Mucosa of descending colon (tissue), 3 donors: Measurements from ENCODE around the gene ASB7. TPM values are rescaled to one million over a fixed set of nuclear protein-coding genes. Genes with fewer than 3 reads are reported as not detected.

Experiments used
- ATAC-seq: fragments of 200-7000 bp; cut with Tn5 transposase; one replicate; pipeline ENCODE4 v1.9.1; 2020; ENCODE audit warnings: mild to moderate bottlenecking, moderate library complexity
- DNase-seq, 3 donors: peaks; one replicate each; pipeline ENCODE4 v3.0.0-alpha.2; 2020
- H3K36me3 ChIP-seq: fragments of 200-600 bp; one replicate; pipeline ENCODE4 v1.8.0; 2021; ENCODE audit warnings: low read depth, mild to moderate bottlenecking
- H3K4me1 ChIP-seq: fragments of 200-600 bp; one replicate; pipeline ENCODE4 v1.8.0; 2021; ENCODE audit warnings: low read depth, mild to moderate bottlenecking
- H3K4me3 ChIP-seq: fragments of 200-600 bp; one replicate; pipeline ENCODE4 v1.8.0; 2021; ENCODE audit warnings: mild to moderate bottlenecking
- H3K9me3 ChIP-seq: fragments of 200-600 bp; one replicate; pipeline ENCODE4 v1.8.0; 2021; ENCODE audit warnings: mild to moderate bottlenecking
- intact Hi-C, 2 donors: fragments of 100-400 bp; cut with DNase I in 1 of 2; cut with micrococcal nuclease in 1 of 2; formaldehyde crosslinking; loops; one replicate each; pipeline versions ENCODE4 v1.11.0 to v1.11.1; 2022; cut with DNase I, micrococcal nuclease
- total RNA-seq, 3 donors: library from RNA; stranded (reverse); fragmentation: NEBNext Ultra II Directional in 2 of 3; extraction: Animal tissue kit (Norgen Biotek cat#: 25700) in 2 of 3; gene quantifications; one replicate each; pipeline versions ENCODE4 v1.2.1 to v1.2.4, GENCODE V29; 2021 to 2023
- TF ChIP-seq, protein P1 (sequence below): fragments of 200-600 bp; IDR thresholded peaks from one replicate; pipeline ENCODE4 v1.8.0; 2022; ENCODE audit warnings: antibody characterized with exemption, mild to moderate bottlenecking
- donor health status: DM: no; HTN: no; CAD: no; lungs with moderate emphysema.
- donor health status: DM: no; HTN: no; CAD: no.
- donor health status: DM: no; HTN: yes; CAD: no.

The ASB7 gene
- total RNA-seq, 3 donors from 2014 or later: 20.1 to 23.5 (median 22.2) TPM

DNA sequence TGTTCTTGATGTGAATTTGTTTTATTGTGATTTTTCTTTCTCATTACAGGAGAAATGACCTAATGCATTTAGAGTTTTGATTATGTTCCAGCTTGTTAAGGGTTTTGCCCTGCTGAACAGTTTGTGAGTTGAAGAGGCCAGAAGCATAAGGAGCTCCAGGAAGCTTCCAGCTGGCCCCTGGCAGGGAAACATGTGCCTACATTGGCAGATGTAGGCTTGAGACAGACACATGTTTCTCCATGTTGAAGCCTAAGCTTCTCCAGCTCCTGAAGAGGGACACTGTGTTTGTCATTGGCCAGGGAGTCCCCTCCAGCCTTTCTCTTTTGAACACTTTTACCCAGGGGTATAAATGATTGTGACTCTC lies 88.4 kb downstream of the ASB7 start:
- intact Hi-C loops: no loop called here
- DNase-seq: no peak
- TF ChIP-seq, protein P1, sequence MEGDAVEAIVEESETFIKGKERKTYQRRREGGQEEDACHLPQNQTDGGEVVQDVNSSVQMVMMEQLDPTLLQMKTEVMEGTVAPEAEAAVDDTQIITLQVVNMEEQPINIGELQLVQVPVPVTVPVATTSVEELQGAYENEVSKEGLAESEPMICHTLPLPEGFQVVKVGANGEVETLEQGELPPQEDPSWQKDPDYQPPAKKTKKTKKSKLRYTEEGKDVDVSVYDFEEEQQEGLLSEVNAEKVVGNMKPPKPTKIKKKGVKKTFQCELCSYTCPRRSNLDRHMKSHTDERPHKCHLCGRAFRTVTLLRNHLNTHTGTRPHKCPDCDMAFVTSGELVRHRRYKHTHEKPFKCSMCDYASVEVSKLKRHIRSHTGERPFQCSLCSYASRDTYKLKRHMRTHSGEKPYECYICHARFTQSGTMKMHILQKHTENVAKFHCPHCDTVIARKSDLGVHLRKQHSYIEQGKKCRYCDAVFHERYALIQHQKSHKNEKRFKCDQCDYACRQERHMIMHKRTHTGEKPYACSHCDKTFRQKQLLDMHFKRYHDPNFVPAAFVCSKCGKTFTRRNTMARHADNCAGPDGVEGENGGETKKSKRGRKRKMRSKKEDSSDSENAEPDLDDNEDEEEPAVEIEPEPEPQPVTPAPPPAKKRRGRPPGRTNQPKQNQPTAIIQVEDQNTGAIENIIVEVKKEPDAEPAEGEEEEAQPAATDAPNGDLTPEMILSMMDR: no peak
- Histone ChIP-seq H3K36me3 (no peaks in the 10 kb centered on the region), H3K9me3 (no peaks in the 10 kb centered on the region), H3K4me1 (no peaks in the 10 kb centered on the region), H3K4me3 (no peak overlapping the region)
- ATAC-seq: no peak

DNA sequence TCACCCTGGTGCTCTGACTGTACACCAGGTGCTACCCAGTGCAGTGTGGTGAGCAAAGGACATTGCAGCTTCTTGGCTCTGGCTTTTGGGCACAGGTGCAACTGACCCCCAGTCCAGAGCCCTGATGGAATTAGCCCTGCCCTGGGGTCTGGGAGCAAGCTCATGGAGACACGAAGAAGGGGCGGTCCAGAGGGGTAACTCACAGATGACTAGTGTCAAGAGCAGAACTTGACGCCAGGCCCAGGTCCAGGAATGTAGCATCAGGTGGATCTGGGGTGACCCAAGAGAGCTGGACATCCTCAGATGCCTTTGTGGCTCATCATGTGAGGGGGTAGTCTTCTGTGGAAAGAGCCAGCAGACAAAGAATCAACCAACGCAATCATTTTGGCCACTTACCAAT lies 88.9 kb downstream of the ASB7 start:
- no peak overlapping the region for H3K4me3 ChIP-seq
- no peaks in the 10 kb centered on the region for H3K4me1 ChIP-seq
- intact Hi-C loops: no loop called here
- no peaks in the 10 kb centered on the region for H3K9me3 ChIP-seq
- H3K36me3 ChIP-seq: no peaks in the 10 kb centered on the region
- ATAC-seq (no peak), DNase-seq (no peak)
- TF ChIP-seq, protein P1: no peak

DNA sequence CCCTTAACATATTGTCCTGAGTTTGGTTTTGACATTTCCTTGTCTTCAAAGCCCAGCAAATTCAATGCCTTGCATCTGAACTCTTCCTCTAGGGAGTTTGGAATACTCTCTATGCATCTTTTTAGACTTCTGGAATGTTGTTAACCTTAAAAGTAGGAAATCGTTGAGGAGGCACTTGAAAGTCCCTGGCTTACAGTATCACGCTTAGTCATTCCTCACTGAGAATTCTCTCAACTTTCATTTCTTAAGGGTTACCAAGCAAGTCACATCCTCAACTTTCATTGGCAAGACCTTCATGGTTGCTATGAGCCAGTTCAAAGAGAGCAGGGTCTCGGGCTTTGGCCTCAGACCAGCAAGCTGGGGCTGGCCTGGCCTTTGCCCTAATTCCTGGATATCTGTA lies 89.9 kb downstream of the ASB7 start:
- H3K4me1 ChIP-seq: no peaks in the 10 kb centered on the region
- intact Hi-C loops: no loop called here
- H3K36me3 ChIP-seq: no peaks in the 10 kb centered on the region
- DNase-seq: no peak
- TF ChIP-seq, protein P1: no peak
- ATAC-seq: no peak
- no peaks in the 10 kb centered on the region for H3K9me3 ChIP-seq
- no peak overlapping the region for H3K4me3 ChIP-seq

DNA sequence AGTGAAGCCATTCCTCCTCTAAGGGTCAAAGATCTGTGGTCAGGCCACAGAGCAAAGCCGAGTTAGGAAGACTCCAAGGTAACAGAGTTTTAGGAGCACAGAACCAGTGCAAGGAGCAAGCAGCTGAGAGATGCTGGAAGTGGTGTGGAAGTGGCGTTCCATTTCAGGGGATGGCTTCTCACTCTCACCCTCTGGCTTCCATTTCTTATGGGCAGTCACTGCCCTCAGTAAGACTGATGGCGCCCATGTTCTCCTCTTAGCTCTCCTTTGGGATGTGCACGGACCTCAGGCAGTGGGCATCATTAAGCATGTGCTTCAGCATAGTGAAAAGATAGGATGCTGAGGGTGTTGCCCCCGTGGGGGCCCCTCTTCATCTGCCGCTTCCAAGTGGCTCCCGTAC lies 90.3 kb downstream of the ASB7 start:
- no peak for DNase-seq
- no peaks in the 10 kb centered on the region for H3K36me3 ChIP-seq
- intact Hi-C loops: no loop called here
- TF ChIP-seq, protein P1: no peak
- ATAC-seq: no peak
- no peaks in the 10 kb centered on the region for H3K9me3 ChIP-seq
- no peak overlapping the region for H3K4me3 ChIP-seq
- no peaks in the 10 kb centered on the region for H3K4me1 ChIP-seq

DNA sequence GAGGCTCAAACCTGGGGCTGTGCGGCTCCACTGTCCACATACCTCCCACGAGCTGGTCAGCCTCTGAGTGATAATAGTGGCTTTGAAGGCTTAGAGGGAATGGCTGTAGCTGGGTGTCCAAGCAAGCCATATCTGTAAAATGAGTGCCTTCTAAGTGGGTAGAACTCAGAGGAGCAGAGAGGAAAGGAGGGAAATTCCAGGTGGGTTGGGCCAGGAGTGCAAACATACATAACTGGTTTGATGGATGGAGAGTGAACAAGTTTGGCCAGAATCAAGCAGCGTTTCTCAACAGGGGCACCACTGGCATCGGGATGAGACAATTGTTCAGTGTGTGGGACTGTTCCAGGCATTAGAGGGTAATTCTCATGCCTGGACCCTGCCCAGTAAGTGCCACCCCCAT lies 91.1 kb downstream of the ASB7 start:
- no peak overlapping the region for H3K4me3 ChIP-seq
- ATAC-seq (no peak), DNase-seq (no peak)
- TF ChIP-seq, protein P1: no peak
- H3K9me3 ChIP-seq: no peaks in the 10 kb centered on the region
- H3K4me1 ChIP-seq: no peaks in the 10 kb centered on the region
- intact Hi-C loops: no loop called here
- no peaks in the 10 kb centered on the region for H3K36me3 ChIP-seq

DNA sequence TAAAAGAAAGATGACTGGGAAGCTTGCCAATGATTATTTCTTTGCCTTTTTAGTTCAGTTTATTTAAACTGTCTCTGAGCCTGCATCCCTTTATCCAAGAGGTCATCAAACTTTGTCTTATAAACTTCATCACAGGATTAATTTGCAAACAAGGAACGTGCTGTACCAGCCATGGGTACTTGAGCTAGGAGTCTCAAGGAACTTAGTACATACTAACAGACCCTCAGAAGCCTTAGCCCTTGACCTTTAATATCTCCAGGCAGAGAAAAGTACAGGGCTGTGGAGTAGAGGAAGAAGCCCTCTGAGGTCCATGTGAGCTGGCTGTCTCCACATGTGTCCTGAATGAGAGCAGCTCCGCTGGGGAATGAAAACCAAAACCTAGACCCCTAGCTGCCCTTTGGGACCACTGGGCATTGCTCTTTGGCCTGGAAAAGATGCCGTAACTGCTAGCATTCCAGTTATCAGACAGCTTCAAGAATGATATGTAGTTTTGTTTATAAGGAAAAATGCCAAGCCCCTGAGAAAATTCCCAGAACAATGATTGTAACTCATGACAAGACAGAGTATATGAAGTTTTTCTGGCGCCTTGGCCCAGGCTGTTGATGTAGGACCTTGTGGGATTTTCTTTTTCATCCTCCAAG lies 92.1 kb downstream of the ASB7 start:
- TF ChIP-seq, protein P1: no peak
- Histone ChIP-seq H3K36me3 (no peaks in the 10 kb centered on the region), H3K9me3 (no peaks in the 10 kb centered on the region), H3K4me3 (no peak overlapping the region), H3K4me1 (no peaks in the 10 kb centered on the region)
- no peak for DNase-seq
- intact Hi-C loops: no loop called here
- no peak for ATAC-seq
